Naive B cell (primary cell): ENCODE data around the gene VIM. TPM values are rescaled to one million over a fixed set of nuclear protein-coding genes. Genes with fewer than 3 reads are reported as not detected.

ENCODE experiments used
- ATAC-seq, 2 donors: fragments of 150-1000 bp; cut with Tn5 transposase; 2 replicates each; pipeline ENCODE4 v1.10.0; 2021; ENCODE audit warnings: low read depth in 2 of 2, mild to moderate bottlenecking in 2 of 2, moderate library complexity in 2 of 2
- DNase-seq: peaks from one replicate; pipeline ENCODE4 v3.0.0; 2022
- H3K27ac Mint-ChIP-seq, 6 donors: one replicate each; pipeline ENCODE4 v1.8.0; 2020 to 2022; ENCODE audit warnings: mild to moderate bottlenecking in 6 of 6, mixed read lengths in 6 of 6, moderate library complexity in 5 of 6, inconsistent platforms in 2 of 6
- H3K27me3 Mint-ChIP-seq, 3 donors: one replicate each; pipeline ENCODE4 v1.8.0; 2021 to 2022; ENCODE audit warnings: mixed read lengths in 3 of 3, mild to moderate bottlenecking in 1 of 3
- H3K36me3 Mint-ChIP-seq, 2 donors: one replicate each; pipeline ENCODE4 v1.8.0; 2020 to 2022; ENCODE audit warnings: mixed read lengths in 2 of 2, inconsistent platforms in 1 of 2, mild to moderate bottlenecking in 1 of 2
- H3K4me1 Mint-ChIP-seq, 3 donors: one replicate each; pipeline ENCODE4 v1.8.0; 2020 to 2022; ENCODE audit warnings: mixed read lengths in 3 of 3, inconsistent platforms in 1 of 3, mild to moderate bottlenecking in 1 of 3, moderate library complexity in 1 of 3
- H3K4me3 Mint-ChIP-seq, 8 donors: one replicate each; pipeline ENCODE4 v1.8.0; 2020 to 2022; ENCODE audit warnings: mild to moderate bottlenecking in 8 of 8, mixed read lengths in 8 of 8, moderate library complexity in 8 of 8, inconsistent platforms in 2 of 8
- H3K9me3 Mint-ChIP-seq, 7 donors: one replicate each; pipeline ENCODE4 v1.8.0; 2020 to 2022; ENCODE audit warnings: mixed read lengths in 7 of 7, mild to moderate bottlenecking in 5 of 7, inconsistent platforms in 2 of 7, moderate library complexity in 1 of 7
- polyA plus RNA-seq, 6 donors: library from polyadenylated mRNA; unstranded; fragments of 300-500 nt; fragmentation: Illumina TruSeq; gene quantifications; one replicate each; pipeline ENCODE4 v1.2.3, GENCODE V29; 2021; ENCODE audit warnings: low read depth in 6 of 6

The VIM gene
- polyA plus RNA-seq, 6 donors from 2014 or later, result 41.1 to 171 (median 131) TPM

DNA sequence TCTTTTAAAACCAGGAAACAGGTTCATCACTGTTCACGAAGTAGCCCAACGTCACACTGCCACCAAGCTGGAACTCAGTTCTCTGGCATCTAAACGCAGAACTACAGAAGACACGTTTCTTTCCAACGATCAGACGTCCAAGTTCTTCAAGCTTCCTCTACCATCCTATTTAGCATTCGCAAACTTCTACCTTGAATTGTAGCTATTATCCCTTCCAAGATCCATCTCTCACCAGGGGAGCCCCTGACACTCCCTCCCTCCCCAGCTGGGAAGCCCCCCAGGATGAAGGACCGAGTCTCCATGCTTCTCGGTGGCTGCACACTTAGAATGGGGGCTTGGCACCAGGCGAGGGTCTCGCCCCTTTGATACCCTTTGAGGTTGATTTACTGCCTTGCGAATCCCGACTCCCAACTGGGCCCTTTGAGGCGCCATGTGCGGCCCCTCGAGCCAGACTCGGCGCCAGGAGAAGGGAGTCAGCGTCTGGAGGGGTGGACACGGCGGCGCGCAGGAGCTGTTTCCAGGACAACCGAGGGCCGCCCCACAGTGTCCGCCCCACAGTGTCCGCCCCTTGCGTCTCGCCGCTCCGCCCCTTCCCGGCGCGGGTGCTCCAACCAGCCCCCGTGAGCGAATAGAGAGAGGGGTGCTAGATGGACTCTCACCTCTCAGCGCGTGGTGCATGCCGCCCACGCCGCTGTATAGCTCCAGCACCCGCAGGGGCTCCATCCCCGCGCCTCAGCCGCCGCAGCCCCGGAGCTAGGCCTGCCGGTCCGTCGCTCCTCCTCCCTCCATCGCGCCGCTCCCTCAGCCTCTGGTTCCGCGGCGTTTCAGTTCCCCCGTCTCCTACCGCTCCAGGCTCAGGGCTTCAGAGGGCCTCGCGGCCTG, 26.9 kb upstream of the VIM start, which contains the start of gene TRDMT1:
Gene TRDMT1, minus strand, starts transcription at position 761 of the 882 bp plus-strand sequence. Its CDS starts 38 bp downstream, at position 723.
- H3K27ac Mint-ChIP-seq, result peak within 1 kb of the TSS; percentile 92 to 98 (median 96)
- no peaks in the 10 kb centered on the region for H3K9me3 Mint-ChIP-seq
- DNase-seq (peak; percentile 71), ATAC-seq (peak; percentile 59 to 72)
- no peaks in the 10 kb centered on the region for H3K27me3 Mint-ChIP-seq
- peaks cover 23 to 32% (median 28%) of the 10 kb centered on the region in 3 donors for H3K4me1 Mint-ChIP-seq
- H3K4me3 Mint-ChIP-seq, result peak within 1 kb of the TSS; percentile 91 to 97 (median 95)
- H3K36me3 Mint-ChIP-seq, result no peaks in the 10 kb centered on the region

DNA sequence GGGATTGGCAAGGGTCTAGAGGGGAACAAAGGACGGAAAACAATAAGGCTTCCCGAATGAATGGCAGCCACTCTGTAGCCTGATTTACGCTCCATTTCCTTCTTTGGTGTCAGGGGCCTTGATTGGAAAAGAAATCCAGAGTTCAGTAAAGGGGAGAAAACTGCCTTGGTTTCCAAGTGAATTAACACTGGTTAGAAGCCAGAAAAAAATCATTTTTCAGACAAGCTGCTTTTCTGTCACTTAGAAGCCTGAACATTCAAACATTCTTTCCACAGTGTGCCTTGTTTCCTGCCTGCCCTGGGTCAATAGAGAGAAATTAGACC, 26.3 kb upstream of the VIM start:
- Mint-ChIP-seq H3K27me3 (no peaks in the 10 kb centered on the region), H3K27ac (peak overlapping the region; percentile 59 to 98 (median 96)), H3K36me3 (no peaks in the 10 kb centered on the region), H3K4me1 (peaks cover 28 to 38% (median 34%) of the 10 kb centered on the region in 3 donors), H3K4me3 (peak overlapping the region; percentile 91 to 97 (median 95)), H3K9me3 (no peaks in the 10 kb centered on the region)
- ATAC-seq (no peak), DNase-seq (no peak)

DNA sequence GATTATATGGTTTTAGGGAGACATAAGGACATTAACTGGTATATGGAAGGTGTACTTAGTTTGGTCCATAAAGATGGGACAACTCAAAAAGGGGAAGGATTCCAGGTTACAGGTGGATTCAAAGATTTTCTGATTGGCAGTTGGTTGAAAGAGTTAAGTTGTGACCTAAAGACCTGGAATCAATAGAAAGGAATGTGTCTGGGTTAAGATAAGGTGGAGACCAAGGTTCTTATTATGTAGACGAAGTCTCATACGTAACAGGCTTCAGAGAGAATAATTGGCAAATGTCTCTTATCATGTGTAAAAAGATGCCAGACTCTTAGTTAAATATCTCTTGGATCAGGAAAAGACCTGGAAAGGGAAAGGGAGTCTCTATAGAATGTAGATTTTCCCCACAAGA, 25.5 kb upstream of the VIM start:
- Mint-ChIP-seq H3K36me3 (no peaks in the 10 kb centered on the region), H3K27ac (peak overlapping the region in 4 of 6 donors; percentile 53 to 96 (median 81)), H3K4me3 (peak overlapping the region in 5 of 8 donors; percentile 9 to 96 (median 95)), H3K27me3 (no peaks in the 10 kb centered on the region), H3K4me1 (peaks cover 28 to 39% (median 34%) of the 10 kb centered on the region in 3 donors), H3K9me3 (no peaks in the 10 kb centered on the region)
- no peak for ATAC-seq
- no peak for DNase-seq

DNA sequence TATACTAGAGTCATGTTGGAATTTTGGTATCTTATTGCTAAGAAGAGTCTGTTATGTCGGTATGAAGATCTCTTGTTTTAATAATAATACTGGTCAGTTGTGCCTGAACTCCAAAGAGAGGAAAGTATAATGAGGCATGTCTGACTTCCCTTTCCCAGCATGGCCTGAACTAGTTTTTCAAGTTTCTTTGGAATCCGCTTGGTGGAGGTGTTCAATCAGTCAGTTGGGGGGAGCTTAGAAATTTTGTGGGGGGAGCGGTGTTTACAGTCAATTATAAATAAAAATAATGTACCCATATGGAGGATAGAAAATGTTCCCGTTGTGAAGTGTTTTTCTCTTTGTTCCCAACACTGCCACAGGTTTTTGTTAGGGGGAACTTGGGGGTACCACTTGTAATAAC, 25.0 kb upstream of the VIM start:
- H3K4me1 Mint-ChIP-seq, result peaks cover 28 to 39% (median 34%) of the 10 kb centered on the region in 3 donors
- H3K36me3 Mint-ChIP-seq, result no peaks in the 10 kb centered on the region
- H3K27me3 Mint-ChIP-seq, result no peaks in the 10 kb centered on the region
- no peak for DNase-seq
- H3K27ac Mint-ChIP-seq, result peak overlapping the region in 1 of 6 donors; percentile 96
- ATAC-seq, result no peak
- peak overlapping the region in 2 of 8 donors; percentile 70 to 96 for H3K4me3 Mint-ChIP-seq
- H3K9me3 Mint-ChIP-seq, result no peaks in the 10 kb centered on the region

DNA sequence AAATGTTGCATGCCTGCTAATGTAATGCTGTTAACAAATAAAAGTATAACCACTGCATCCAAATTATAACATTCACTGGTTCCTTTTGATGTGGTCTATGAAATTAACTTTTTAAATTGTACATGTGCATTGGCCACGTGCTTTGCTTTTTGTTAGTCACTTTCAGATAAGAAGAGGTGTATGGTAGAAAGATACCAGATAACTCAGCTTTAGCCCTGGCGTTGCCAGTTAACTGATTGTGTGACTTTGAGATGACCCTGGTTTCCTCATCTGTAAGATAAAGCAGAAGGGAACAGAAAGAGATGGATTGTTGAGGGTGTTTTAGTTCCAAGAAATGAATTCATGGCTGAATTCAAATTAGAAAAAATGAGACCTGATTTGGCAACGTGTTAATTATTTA, 24.6 kb upstream of the VIM start:
- Mint-ChIP-seq H3K36me3 (no peaks in the 10 kb centered on the region), H3K27ac (peak overlapping the region in 2 of 6 donors; percentile 4 to 96), H3K4me1 (peaks cover 28 to 39% (median 34%) of the 10 kb centered on the region in 3 donors), H3K4me3 (peak overlapping the region in 1 of 8 donors; percentile 96), H3K9me3 (no peaks in the 10 kb centered on the region), H3K27me3 (no peaks in the 10 kb centered on the region)
- ATAC-seq (no peak), DNase-seq (no peak)

DNA sequence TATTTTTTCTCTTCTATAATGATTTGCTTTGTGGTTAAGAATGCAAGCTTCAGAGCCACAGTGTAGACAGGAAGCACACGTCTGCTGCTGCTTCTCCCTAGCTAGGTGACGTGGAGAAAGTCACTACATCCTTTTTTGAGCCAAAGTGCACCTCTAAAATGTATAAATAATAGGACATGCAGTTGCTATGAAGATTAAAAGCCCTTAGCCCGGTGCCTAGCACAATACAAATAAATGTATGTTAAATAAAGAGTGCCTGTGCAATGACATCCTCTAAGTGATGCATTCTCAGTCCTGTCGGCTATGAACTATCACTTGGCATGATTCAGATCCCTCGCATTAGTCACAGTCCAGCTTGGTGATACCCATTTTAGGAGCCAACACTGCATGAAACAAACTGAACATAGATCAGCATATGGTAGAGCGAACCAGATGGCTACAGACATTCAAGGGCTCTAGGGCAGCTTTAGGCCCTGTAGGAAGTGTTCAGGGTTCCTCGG, 21.8 kb upstream of the VIM start:
- Mint-ChIP-seq H3K9me3 (no peaks in the 10 kb centered on the region), H3K4me3 (peak overlapping the region in 2 of 8 donors; percentile 4 to 24), H3K36me3 (no peaks in the 10 kb centered on the region), H3K27me3 (no peaks in the 10 kb centered on the region), H3K27ac (peak overlapping the region; percentile 33 to 95 (median 74)), H3K4me1 (peaks cover 10 to 17% (median 12%) of the 10 kb centered on the region in 3 donors)
- peak; percentile 78 to 86 for ATAC-seq
- DNase-seq, result peak; percentile 58

DNA sequence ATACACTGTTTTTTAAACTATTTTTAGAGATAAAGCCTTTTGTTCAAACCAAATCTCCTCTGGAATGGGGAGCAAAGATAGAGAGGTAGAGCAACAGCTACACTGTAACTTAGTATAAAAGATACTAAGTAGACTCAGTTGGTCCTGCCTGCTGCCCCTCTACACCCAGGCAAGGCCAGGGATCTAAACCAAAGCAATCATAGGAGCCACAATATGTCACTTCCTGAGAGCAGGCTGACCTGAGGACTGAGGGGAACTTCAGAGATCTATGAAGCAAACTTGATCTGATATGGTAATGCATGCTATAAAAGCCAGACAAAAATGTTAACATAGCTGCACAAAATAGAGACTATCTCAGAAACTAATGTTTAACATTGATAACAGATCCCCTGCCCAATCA, 19.6 kb upstream of the VIM start:
- no peak for ATAC-seq
- Mint-ChIP-seq H3K9me3 (no peaks in the 10 kb centered on the region), H3K27me3 (no peaks in the 10 kb centered on the region), H3K27ac (peak overlapping the region in 2 of 6 donors; percentile 5 to 36), H3K4me3 (no peak overlapping the region), H3K4me1 (peaks cover 7 to 11% (median 7%) of the 10 kb centered on the region in 3 donors), H3K36me3 (no peaks in the 10 kb centered on the region)
- DNase-seq, result no peak

DNA sequence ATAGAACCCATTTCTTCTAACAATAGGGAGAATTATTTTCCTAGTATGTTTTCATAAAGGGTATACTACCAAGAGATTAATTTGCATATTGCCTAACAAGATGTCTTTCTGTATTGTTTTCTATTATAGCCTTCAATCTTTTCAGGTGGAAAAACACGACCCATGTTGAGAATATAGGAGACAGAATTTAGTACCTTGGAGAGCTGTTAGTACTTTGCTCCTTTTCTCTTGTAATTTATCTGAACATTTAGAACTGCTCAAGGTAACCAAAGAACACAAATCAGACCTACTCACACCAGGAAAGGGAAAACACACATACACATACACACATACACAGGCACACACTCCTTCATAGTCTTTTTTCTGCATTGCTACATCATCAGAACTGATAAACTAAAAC, 18.7 kb upstream of the VIM start:
- no peak for ATAC-seq
- H3K9me3 Mint-ChIP-seq, result no peaks in the 10 kb centered on the region

DNA sequence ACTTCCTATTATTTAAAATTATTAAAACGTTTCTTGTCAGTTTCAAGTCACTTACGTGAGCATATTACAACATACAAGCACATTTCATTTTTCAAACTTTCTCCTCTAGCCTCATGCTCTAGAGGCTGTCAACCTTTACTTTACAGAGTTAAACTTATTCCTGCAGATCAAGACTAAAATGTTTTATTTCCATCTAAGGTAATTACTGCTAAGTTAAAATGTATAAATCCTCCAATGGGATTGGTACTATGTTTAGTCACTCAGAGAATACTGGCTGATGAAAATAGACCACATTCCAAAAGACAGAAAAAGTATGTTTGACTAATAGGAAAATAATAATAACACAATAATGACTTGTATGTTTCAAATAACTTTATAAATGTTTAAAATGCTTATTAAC, 18.2 kb upstream of the VIM start:
- no peak for ATAC-seq
- H3K36me3 Mint-ChIP-seq, result no peaks in the 10 kb centered on the region
- no peak overlapping the region for H3K27ac Mint-ChIP-seq
- no peak overlapping the region for H3K4me3 Mint-ChIP-seq
- DNase-seq, result no peak
- no peaks in the 10 kb centered on the region for H3K27me3 Mint-ChIP-seq
- H3K4me1 Mint-ChIP-seq, result peaks cover 7 to 11% (median 7%) of the 10 kb centered on the region in 3 donors
- no peaks in the 10 kb centered on the region for H3K9me3 Mint-ChIP-seq

More for the DNA sequence above, 18.7 kb upstream of the VIM start:
- peak overlapping the region in 1 of 6 donors; percentile 2 for H3K27ac Mint-ChIP-seq
- no peak for DNase-seq
- peaks cover 7 to 11% (median 7%) of the 10 kb centered on the region in 3 donors for H3K4me1 Mint-ChIP-seq
- no peak overlapping the region for H3K4me3 Mint-ChIP-seq
- no peaks in the 10 kb centered on the region for H3K36me3 Mint-ChIP-seq
- no peaks in the 10 kb centered on the region for H3K27me3 Mint-ChIP-seq

DNA sequence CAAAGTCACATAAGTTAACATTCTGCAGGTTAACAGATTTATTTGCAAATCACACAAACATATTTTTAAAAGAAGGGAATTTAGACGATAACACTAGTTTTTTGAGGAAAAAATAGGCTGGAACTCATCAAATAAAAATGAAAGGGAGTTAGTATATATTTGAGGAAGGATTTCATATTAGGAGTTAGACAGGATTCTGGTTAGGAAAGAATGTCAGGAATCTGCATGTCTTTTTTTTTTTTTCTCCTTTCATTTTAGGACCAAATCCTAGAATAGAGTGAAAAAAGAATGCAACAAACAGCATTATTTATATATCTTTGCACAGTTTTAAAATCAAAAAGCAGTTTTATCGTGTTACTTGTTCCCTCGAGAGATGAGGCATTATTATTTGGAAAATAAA, 17.7 kb upstream of the VIM start:
- no peaks in the 10 kb centered on the region for H3K36me3 Mint-ChIP-seq
- no peak for ATAC-seq
- no peak for DNase-seq
- no peaks in the 10 kb centered on the region for H3K27me3 Mint-ChIP-seq
- H3K4me1 Mint-ChIP-seq, result peaks cover 7 to 11% (median 7%) of the 10 kb centered on the region in 3 donors
- no peak overlapping the region for H3K4me3 Mint-ChIP-seq
- no peak overlapping the region for H3K27ac Mint-ChIP-seq
- no peaks in the 10 kb centered on the region for H3K9me3 Mint-ChIP-seq

DNA sequence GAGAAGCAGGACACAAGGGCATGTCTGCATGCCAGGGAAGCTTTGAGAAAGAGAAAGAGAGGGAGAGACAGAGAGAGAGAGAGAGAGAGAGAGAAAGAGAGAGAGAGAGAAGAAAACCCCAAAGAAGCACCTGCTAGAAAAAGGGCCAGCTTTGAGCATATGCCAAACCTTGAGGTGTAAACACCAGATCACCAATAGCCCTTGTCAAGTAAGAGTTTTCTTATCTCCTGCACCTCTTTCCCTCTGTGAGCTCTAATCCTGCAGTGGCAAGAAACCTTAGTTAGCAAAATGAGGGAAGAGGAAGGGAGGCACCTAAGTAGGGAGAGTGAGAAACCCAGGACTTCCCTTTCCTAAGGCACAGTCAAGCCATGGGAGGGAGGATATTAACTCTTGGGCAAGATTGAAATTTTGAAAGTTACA, 15.2 kb upstream of the VIM start:
- H3K4me3 Mint-ChIP-seq, result no peak overlapping the region
- no peak for ATAC-seq
- no peaks in the 10 kb centered on the region for H3K4me1 Mint-ChIP-seq
- no peaks in the 10 kb centered on the region for H3K9me3 Mint-ChIP-seq
- H3K36me3 Mint-ChIP-seq, result no peaks in the 10 kb centered on the region
- H3K27me3 Mint-ChIP-seq, result no peaks in the 10 kb centered on the region
- no peak for DNase-seq
- H3K27ac Mint-ChIP-seq, result peak overlapping the region in 2 of 6 donors; percentile 16 to 27

DNA sequence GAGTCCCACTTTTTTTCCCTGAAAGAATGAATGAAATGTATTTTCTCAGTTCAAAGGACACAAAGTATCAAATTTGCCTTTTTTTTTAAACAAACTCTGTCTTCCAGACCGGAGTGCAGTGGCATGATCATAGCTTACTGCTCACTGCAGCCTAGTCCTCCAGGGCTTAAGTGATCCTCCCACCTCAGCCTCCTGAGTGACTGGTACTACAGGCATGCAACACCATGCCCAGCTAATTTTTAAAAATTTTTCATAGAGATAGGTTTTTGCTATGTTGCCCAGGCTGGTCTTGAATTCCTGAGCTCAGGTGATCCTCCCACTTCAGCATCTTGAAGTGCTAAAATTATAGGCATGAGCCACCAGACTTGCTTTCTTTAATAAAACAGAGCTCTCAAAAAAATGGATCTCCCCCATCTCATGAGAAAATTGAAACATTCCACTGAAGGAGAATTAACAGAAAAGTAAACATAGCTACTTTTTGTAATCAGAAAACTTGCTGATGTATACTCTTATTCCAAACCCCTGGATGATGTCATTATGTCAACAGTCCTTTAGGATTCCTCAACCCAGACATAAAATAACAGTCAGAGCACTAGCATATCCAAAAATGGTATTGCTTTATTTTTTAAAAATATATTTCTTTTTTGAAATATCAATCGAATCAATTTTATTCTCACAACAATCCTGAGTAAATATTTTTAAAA, 14.2 kb upstream of the VIM start:
- H3K36me3 Mint-ChIP-seq, result no peaks in the 10 kb centered on the region
- ATAC-seq, result no peak
- H3K27me3 Mint-ChIP-seq, result no peaks in the 10 kb centered on the region
- DNase-seq, result no peak
- no peaks in the 10 kb centered on the region for H3K4me1 Mint-ChIP-seq
- no peak overlapping the region for H3K4me3 Mint-ChIP-seq
- H3K9me3 Mint-ChIP-seq, result no peaks in the 10 kb centered on the region
- H3K27ac Mint-ChIP-seq, result no peak overlapping the region

DNA sequence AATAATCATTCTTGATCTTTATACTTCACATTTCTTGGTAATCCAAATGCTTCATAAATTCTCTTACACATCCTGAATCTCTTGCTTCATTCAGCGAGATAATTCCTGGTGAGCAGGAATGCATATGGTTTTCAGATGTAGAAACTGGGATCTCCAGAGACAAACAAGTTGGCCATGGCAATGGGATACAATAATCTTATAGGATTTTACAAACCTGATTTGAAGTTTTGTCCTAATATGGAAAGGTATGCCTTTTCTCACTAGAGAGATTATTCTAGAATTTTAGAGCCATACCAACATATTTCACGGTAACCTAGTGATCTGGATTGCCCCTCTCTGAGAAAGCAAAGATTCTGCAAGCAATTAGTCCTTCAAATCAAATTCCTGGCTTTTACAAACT, 13.5 kb upstream of the VIM start:
- DNase-seq, result no peak
- Mint-ChIP-seq H3K27ac (no peak overlapping the region), H3K4me1 (no peaks in the 10 kb centered on the region), H3K4me3 (no peak overlapping the region), H3K36me3 (no peaks in the 10 kb centered on the region), H3K27me3 (no peaks in the 10 kb centered on the region), H3K9me3 (no peaks in the 10 kb centered on the region)
- ATAC-seq, result no peak
